ENCODE results near the gene DAO. TPM values are rescaled to one million over a fixed set of nuclear protein-coding genes. Genes with fewer than 3 reads are reported as not detected.

The DAO gene
- total RNA-seq, 2 donors from 2014 or later: not detected

DNA sequence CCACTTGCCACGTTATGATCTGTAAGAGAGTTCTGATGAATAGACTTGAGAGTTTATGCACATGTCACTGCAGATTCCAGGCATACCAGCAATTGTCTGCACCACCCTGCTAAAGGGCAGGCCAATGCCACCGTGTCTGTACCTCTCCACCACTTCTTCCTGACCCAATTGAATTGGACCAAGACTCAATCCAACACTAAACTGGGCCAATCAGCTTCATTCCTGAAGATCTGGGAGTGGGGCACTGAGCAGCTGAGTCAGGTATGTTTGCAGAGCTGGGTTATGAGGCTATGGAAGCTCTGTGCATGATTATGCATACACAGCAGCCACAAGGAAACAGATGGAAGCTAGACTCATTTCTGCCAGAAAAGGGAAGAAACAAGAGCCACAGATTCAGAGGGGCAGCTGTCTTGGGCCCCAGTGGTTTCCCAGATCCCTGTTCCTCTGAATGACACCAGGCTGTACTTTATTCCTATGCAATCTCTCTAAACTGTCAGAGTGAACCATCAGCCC is 28.0 kb downstream of the DAO start:
- peak; percentile 34 to 78 for ATAC-seq
- no peak for DNase-seq
- intact Hi-C loops (cut with DNase I): no loop called here

GRCh38 chr12:108910336-108910735 is 30.4 kb downstream of the DAO start:
- DNase-seq (no peak), ATAC-seq (no peak)
- intact Hi-C loops (cut with DNase I): no loop called here

DNA sequence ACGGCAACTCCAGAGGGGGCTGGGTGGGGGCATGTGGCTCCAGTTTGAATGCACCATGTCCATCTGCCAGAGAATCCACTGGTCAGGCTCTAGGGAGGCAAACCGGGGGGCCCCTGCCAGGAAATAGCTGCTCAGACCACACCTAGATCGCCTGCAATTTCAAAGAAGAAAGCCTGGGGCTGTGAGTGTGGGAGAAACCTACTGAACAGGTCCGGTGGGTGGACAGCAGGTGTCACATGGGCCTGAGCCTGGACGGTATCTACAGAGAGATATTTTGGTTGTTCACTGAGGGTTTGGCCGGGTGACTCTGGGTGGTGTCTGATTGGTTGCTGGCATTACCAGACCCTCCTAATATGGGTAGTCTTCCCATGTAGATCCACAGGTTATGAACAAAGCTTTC is 32.0 kb downstream of the DAO start:
- intact Hi-C loops (cut with DNase I): no loop called here
- DNase-seq (no peak), ATAC-seq (no peak)

DNA sequence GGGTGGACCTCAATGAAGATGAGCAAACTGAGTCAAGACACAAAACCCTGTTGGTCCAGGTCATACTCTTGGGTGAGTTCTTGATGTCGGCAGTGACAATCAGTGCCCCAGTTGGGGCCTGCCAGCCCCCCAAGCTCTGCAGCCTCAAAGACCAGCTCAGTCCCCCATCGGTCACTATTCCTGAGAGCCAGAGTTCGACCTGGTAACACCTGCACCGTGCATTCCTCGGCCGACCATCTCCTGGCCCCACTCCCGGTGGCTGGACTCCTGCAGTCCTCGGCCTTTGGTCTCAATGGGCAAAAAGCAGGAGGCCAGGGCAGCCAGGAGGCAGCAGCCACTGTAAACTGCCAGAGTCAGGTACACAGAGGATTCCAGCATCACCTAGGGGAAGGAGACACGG is 32.5 kb downstream of the DAO start:
- intact Hi-C loops (cut with DNase I): no loop called here
- DNase-seq (no peak), ATAC-seq (no peak)

- ATAC-seq (peak; percentile 70 to 75), DNase-seq (peak; percentile 26)
- intact Hi-C loops (cut with DNase I): no loop called here
These were observed 34.2 kb downstream of the DAO start for GRCh38 chr12:108914121-108914531.

- ATAC-seq (no peak), DNase-seq (no peak)
- intact Hi-C loops (cut with DNase I): no loop called here
These were observed 35.8 kb downstream of the DAO start for GRCh38 chr12:108915632-108916133.

DNA sequence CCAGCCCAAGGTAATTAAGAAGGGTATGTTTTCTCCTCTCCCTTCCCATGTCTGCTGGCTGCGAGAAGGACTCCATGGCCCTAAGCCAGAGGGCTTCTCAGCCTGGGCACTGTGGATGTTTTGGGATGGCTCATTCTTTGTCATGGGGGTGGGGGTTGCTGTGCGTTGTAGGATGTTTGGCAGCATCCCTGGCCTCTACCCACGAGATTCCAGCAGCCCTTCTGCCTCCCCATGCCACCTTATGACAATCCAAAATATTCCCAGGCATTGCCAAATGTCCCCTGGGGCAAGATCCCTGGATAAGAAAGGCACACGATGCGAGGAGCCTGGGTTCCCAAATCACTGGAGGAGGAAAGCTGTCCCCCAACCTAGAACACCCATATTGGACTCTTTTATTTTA is 36.4 kb downstream of the DAO start:
- intact Hi-C loops (cut with DNase I): no loop called here
- no peak for DNase-seq
- no peak for ATAC-seq

DNA sequence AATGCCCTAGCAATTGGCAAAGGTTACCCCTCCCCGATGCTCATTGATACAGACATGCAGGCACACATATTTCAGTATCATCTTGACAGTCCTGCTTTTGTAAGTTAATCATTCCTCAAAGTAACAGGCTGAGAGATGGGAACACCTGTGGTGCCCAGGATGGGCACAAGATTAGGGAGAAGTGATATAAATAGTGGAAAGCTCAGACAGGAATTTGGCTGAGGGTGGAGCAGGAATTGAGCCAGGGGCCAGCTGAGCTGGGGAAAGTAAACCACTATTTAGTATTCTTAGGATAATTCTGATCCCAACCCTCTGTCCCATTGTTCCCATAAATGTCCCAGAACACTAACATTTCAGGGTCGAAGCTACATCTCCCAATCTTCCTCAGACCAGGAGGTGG is 38.3 kb downstream of the DAO start:
- intact Hi-C loops (cut with DNase I): no loop called here
- DNase-seq: no peak
- ATAC-seq: no peak

- intact Hi-C loops (cut with DNase I): no loop called here
- DNase-seq: no peak
- ATAC-seq: no peak
These were observed 39.2 kb downstream of the DAO start for GRCh38 chr12:108918960-108919642.

DNA sequence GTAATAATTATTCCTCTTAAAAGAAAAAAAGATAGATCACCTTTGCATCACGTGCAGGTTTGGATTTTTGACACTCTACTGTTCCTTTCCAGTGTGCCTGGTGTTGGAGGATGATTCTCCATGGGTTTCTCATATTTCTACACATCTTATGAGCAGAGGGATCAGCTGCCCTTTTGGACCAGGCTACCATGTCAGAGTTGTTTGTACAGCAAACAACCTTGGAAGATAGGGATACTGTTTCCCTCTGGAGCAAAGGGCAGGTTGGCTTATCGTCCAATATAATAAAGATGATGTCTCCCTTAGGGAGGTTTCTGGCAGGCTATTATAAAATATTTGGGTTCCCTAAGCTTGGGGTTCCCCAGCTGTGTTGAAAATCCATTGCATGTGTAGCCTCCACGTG is 42.1 kb downstream of the DAO start:
- DNase-seq (no peak), ATAC-seq (no peak)
- intact Hi-C loops (cut with DNase I): no loop called here

DNA sequence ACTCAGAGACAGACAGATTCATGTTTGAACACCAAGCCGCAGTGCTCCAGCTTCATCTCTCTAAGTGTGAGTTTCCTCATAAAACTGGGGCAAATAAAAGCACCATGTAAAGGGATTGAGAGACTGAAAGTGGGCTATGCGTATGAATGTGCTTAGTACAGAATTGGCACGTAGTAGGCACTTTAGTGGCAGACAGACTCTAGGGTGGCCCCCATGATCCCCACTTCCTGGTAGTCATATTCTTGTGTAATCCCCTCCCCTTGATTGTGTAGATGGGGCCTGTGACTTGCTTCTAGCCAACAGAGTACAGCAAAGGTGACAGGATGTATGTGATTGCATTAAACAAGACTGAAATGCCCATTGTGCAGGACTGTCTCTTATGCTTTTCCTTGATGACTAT is 43.0 kb downstream of the DAO start:
- intact Hi-C loops (cut with DNase I): no loop called here
- no peak for ATAC-seq

GRCh38 chr12:108928695-108929094 is 48.8 kb downstream of the DAO start:
- DNase-seq (no peak), ATAC-seq (no peak)
- intact Hi-C loops (cut with DNase I): no loop called here

More for the DNA sequence above, 43.0 kb downstream of the DAO start:
- DNase-seq: no peak

GRCh38 chr12:108930155-108930554 is 50.3 kb downstream of the DAO start:
- DNase-seq: no peak
- ATAC-seq: no peak
- intact Hi-C loops (cut with DNase I): no loop called here

GRCh38 chr12:108930756-108931155 is 50.9 kb downstream of the DAO start:
- no peak for ATAC-seq
- no peak for DNase-seq
- intact Hi-C loops (cut with DNase I): no loop called here

DNA sequence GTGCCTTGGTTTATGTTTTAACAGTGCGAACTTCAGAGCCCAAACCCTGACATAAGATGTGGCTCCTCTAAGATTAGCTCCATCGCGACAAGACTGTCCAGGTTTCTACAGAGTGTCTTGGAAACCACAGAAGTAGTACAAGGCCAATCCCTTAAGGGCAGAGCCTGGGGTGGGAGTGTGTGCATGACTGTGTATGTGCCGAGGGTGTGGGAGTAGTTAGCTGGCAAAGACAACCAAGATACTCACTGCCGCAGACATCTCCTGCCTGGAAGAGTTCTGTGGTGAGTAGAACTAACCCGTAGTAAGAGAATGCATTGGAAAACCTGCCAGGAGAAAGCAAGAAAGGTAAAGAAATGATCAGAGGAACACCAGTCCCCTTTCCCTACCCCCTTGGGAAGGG is 54.1 kb downstream of the DAO start:
- intact Hi-C loops (cut with DNase I): no loop called here
- DNase-seq (no peak), ATAC-seq (peak in 1 of 2 donors; percentile 89)

GRCh38 chr12:108935159-108935763 is 55.4 kb downstream of the DAO start:
- ATAC-seq: no peak
- intact Hi-C loops (cut with DNase I): no loop called here
- no peak for DNase-seq

DNA sequence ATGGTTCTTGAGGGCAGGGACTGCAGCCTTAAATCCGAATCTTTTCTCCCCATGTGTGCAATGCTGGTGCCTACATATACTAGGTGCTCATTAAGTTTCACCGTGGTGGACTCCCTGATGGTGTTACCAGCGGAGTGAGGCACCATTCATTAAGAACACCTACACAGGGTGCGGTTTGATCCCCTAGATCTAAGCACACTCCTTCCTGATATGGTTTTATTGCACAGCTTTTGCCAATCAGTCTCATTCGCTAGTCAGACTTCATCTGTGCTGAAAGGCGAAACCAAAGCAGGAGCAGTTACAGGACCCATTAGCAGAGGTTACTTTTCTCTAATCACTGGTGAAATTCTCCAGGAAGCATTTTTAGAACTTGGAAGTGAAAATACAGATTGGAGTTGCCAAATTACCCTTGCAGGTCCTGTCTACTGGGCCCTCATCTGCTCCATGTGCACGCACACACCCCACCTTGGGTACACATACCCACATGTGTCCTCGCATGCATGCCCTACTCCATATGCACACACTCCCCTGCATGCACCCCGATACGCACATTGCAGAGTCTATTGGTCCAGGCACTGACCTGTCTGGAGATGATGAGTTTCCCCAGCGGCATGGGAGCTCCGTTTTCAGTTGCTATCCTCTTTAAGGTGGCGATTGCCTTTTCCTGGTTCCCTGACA is 58.5 kb downstream of the DAO start:
- ATAC-seq: no peak
- intact Hi-C loops (cut with DNase I): no loop called here
- DNase-seq: no peak

GRCh38 chr12:108939594-108939993 is 59.7 kb downstream of the DAO start:
- no peak for DNase-seq
- intact Hi-C loops (cut with DNase I): no loop called here
- ATAC-seq: peak; percentile 47 to 64

DNA sequence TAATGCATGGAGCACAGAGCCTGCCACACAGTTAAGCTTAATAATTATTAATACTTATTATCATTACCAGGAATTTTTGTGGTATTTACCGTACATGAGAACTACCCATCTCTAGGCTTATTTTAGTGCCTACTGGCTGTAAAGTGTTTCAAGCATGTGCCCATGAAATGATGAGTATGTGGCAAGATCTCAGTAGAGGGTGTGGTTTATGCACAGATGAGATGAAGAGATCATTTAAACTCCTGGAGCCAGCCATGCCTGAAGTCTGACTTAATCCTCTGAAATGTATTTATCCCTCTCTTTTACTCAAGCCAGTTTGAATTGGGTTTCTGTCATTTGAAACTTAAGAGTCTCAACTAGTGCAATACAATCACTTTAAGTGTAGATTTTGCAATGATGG is 60.2 kb downstream of the DAO start:
- ATAC-seq (no peak), DNase-seq (no peak)
- intact Hi-C loops (cut with DNase I): loop anchor here in 1 of 2 donors (10.0 kb wide), 1 partner anchor 75 kb away; no protein-coding TSS in a partner anchor

DNA sequence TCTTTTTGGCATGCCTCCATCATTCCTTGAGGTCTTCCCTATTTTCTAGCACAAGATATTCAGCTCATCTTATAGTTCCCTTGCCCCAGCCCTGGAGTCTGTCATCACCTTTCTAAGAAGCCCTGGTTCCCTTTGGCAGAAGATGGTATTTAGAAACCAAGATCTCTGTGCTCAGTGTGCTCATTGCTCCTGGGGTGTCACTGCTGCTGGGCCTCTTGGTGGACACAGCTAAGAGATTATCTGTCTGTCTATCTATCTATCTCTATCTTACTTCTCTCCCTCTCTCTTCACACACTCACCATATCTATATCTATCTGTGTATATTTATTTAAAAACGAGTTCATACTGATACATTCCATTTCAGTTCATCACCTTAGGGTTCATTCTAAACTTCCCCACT is 67.2 kb downstream of the DAO start:
- intact Hi-C loops (cut with DNase I): loop anchor here in 1 of 2 donors (10.0 kb wide), 1 partner anchor 82 kb away; no protein-coding TSS in a partner anchor
- no peak for ATAC-seq

More for the DNA sequence above, 67.2 kb downstream of the DAO start:
- no peak for DNase-seq

Measured in left cardiac atrium (tissue), 4 donors.